Measurements from ENCODE around the gene ATP9A.
A peak's percentile ranks its signal among the peaks of the same experiment; 100 is the strongest.
"Not testable (repeated sequence)": the region's sequence is repeated elsewhere in the genome, so short reads cannot be mapped to it uniquely, and the experiment has no call there.

The ATP9A gene

DNA sequence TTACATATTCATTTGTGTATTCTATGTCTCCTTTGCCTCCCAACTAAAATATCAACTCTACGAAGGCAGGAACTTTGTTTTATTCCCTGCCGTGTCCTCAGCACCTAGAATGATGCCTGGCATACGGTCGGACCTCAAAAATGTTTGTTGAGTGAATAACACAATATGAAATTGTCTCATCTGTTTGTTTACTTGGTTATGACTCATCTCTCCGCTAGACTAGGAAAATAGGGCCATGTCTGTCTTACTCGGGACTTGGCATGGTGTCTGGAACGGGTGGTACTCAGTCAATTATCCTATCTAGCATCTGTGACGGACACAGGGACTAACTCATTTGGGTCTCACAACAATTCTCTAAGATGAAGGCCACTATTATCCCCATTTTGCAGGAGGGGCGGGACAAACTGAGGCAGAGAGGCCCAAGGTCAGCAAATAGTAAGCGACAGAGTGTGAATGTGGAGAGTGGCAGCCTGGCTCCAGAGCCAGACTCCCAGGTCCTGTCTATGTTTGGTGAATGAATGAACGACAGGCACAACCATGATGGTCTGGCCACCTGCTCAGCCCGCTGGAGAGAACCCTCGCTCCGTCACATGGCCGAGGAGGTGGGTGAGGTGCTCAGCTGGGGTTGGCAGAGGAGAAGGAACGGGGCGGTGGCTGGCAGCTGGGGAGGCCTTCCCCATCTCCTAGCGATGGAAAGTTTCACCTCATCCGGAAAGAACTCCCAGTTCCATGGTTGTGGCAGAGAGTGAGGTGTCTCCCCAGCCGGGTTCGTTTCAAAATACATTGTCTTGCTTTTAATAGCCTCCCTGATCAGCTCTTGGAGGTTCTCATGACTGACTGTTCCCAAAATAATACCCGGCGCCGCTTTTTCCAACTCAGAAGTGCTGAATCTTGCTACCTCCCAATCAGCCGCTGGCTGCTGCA is 198.1 kb downstream of the ATP9A start:
- peak; percentile 10 for DNase-seq

GRCh38 chr20:51568533-51568932 is 199.7 kb downstream of the ATP9A start:
- DNase-seq = not testable (repeated sequence)

- DNase-seq = no peak
Measured at GRCh38 chr20:51567622-51568021, 200.6 kb downstream of the ATP9A start.

- DNase-seq = no peak
Measured at GRCh38 chr20:51566594-51566993, 201.6 kb downstream of the ATP9A start.

DNA sequence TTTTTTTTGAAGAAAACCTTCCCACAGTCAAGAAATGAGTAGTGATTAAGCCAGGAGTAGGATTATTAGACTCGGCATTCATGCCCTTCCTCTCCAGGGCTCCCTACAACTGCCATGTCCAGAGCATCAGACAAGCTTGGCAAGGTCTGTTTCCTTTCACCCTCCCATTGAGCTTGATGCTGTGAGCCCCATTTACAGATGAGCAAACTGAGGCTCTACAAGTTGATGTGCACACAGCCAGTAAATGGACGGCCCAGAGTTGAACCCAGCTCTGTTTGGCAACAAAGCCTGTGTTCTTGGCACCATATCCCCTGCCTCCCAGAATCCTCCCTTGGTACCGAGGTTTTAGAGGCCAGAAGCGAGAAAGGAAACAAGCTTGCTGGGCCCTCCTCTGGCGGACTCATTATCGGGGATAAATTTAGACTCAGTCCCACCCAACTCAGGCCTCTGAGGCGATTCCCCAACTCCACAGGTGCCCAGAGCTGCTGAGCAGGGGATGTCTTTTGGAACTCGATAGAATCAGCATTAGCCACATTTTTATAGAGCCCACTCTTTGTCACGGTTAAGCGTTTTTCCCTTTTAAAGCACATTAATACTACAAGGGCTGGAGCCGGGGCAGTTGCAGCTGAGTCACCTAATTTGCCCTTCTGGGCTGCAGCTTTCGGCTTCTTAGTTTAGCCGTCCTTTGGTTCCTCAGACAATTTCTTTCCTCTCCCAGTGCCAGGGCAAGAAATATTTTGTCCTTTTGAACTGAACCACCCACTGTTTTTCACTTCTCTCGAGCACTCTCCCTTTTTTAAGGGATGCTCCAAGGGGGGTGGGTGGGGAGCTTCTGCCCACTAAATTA is 202.7 kb downstream of the ATP9A start:
- peak; percentile 16 for DNase-seq

GRCh38 chr20:51563486-51564332 is 204.5 kb downstream of the ATP9A start:
- peak; percentile 48 for DNase-seq

DNA sequence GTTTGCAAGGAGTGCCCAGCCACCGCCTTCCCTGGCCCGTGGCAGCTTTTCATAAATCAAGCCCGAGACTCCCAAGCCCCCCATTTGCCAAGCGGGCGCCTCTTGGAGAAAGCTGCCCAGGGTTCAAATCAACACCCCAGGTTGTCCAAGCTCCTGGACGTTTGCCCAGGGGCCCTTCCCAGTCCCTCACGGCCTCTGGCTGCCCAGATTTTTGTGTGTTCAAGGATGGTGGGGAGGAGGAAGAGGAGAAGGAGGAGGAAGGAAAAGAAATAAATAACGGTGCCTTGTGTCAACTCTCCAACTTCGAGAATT is 205.1 kb downstream of the ATP9A start:
- no peak for DNase-seq

DNA sequence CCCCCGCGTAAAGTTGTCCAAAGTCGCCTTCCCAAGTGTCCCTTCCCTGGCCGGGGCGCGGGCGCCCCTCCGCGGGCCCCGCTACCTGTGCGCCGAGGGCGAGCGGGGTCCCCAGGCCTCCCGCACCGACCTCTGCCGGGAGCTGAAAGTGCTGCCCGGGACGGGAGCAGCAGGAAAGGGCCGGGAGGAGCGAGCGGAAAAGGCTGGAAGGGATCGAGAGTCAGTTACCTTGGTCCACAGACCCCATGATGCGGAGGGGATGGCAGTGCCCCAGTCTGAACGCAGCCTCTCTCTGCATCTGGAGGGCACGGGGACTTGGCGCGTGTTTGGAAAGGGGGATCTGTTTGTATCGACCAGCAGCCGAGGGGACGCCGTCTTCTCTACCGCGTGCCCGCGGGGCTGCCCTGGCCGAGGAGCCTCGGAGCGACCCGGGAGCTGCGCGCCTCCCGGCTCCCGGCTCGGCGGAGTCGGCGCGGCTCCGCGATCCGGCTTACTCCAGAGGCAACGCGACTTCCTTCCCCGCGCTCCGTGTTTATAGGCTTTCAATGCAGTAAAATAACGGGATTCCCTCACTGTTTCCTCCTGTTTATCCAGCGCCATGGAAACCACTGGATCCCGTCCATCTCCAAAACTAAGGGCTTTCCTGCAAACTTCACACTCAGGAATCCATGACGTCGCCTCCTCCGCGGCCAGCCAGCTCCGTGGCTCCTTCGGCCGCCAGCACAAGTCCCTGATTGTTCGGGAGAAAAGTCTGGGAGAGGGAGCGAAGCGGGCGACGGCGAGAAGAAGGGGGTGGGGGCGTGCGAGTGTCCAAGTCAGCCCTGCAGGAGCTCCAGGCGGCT is 205.6 kb downstream of the ATP9A start:
- DNase-seq = peak; percentile 84

DNA sequence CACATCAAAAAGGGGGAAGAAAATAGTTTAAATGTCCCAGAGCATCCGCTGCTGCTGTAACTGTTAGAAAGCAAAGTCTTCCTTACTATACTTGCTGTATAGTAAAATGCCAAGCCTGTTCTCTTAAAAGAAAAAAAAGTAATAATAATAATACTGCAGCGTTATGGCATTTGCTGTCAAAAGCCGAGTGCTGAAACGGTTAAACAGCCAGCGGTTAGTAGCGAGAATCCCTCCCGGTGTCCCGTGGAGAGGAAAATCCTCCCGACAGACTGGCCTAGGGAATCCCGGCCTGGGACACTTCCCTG is 206.2 kb downstream of the ATP9A start:
- no peak for DNase-seq

- no peak for DNase-seq
Measured at GRCh38 chr20:51560550-51561307, 207.5 kb downstream of the ATP9A start.

GRCh38 chr20:51560042-51560441 is 208.1 kb downstream of the ATP9A start:
- DNase-seq = no peak

DNA sequence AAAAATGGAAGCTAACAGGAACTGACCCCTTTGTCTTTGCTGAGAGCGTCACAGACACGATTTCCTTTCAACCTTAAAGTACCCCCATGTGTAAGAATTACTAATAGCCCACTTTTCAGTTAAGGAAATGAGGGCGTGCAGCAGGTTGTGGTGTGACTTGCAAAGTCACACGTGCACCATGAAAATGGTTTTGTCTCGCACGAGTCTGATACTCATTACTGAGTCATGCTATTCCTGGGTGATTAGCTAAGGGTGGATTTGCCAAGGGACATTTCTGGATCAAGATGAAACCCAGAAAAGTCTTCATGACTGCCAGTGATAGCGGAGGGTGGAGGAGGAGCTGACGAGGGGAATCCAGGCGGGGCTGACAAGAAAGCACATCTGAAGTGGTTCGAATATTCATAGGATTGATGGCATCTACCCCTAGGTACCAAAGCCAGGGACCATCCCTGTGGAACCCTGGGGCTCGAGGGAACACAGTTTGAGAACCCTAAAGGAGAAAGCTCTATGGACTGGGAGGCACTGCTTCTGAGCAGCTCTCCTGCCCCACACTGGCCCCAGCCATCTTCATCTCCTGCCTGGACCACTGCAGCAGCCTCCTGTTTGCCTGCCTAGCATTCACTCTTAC is 213.5 kb downstream of the ATP9A start:
- peak; percentile 62 for DNase-seq

DNA sequence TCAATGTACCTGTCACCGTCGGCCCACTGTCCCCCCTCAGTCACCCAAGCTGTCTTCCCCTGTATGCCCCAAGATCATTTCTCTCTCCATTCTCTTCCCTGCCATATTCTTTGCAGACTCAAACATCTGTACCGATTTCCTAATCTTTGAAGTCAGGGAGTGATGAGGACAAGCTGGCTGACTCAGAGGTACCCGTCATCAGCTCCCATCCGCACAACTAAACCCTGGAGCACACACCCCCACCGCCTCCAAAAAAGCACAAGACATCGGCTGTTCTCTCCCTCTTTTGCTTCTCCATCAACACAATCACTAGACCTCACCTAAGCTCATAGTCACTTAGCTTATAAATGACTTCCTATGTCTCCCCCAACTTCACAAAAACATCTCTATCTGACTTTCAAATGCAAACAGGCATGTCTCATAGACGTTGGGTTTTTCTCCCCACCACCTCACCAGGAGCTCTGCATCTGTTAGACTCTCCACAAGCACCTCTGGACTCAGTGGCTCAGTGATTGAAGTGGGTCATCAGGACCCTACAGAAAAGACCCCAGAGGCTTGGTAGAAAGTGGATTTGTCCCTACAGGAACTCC is 214.2 kb downstream of the ATP9A start:
- DNase-seq = peak; percentile 77

DNA sequence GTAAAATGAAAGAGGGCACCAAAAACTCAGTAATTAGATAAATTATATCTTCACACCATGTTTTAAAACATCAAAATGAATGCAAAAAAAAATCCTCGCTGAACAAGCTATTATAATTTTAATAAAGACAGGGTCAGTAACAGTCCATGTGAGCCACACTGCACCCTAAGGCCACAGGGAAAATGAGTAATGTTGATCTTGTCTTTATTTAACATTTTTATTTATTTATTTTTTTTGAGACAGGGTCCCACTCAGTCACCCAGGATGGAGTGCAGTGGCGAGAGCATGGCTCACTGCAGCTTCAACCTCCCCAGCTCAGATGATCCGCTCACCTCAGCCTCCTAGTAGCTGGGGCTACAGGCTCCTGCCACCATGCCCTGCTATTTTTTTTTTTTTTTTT is 217.0 kb downstream of the ATP9A start:
- no peak for DNase-seq

- no peak for DNase-seq
Measured at GRCh38 chr20:51549474-51549873, 218.7 kb downstream of the ATP9A start.

DNA sequence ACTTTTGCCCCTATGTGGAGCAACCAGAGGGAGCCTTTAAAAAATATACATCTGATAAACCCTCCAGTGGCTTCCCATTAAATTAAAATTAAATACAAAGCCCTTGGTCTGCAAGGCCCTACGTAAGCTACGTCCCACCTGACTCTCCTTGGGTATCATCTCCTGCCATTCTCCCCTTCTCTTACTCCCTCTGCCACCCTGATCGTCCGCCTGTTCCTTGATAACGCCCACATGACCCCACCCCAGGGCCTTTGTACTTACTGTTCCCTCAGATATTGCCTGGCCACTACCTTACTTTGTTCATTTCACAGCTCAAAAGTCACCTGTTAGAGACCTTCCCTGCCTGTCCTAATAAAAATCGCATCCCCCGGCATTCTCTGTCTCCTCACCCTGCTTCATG is 220.2 kb downstream of the ATP9A start:
- no peak for DNase-seq
